HG02798 (cell line): ENCODE results near the gene CARD18.

Source experiments
- ATAC-seq: cut with Tn5 transposase; IDR thresholded peaks from one replicate; pipeline ENCODE4 v1.9.1; 2021; ENCODE audit warnings: mild to moderate bottlenecking; ENCODE audit not compliant: unreplicated experiment, poor library complexity

Gene CARD18

GRCh38 chr11:105139669-105140068 lies at the start of gene CARD18:
CARD18 (minus strand) TSS chr11:105139769; CDS start chr11:105139726, 43 bp downstream.
- ATAC-seq: no peak

- ATAC-seq: no peak
These were observed 44.4 kb upstream of the CARD18 start for GRCh38 chr11:105183987-105184386.

GRCh38 chr11:105183426-105183825 lies 43.9 kb upstream of the CARD18 start:
- no peak for ATAC-seq

- no peak for ATAC-seq
These were observed 42.0 kb upstream of the CARD18 start for GRCh38 chr11:105181521-105181920.

- ATAC-seq: no peak
These were observed 41.5 kb upstream of the CARD18 start for GRCh38 chr11:105181100-105181499.

- ATAC-seq: no peak
These were observed 40.1 kb upstream of the CARD18 start for GRCh38 chr11:105179542-105180278.

GRCh38 chr11:105177658-105178057 lies 38.1 kb upstream of the CARD18 start:
- no peak for ATAC-seq

GRCh38 chr11:105168457-105168856 lies 28.9 kb upstream of the CARD18 start:
- ATAC-seq: no peak

- ATAC-seq: no peak
These were observed 27.7 kb upstream of the CARD18 start for GRCh38 chr11:105167244-105167643.

- ATAC-seq: no peak
These were observed 24.6 kb upstream of the CARD18 start for GRCh38 chr11:105164208-105164607.

- no peak for ATAC-seq
These were observed 22.9 kb upstream of the CARD18 start for GRCh38 chr11:105162506-105162905.

GRCh38 chr11:105158436-105158835 lies 18.9 kb upstream of the CARD18 start:
- no peak for ATAC-seq

GRCh38 chr11:105156720-105157119 lies 17.2 kb upstream of the CARD18 start:
- ATAC-seq: no peak

GRCh38 chr11:105156231-105156630 lies 16.7 kb upstream of the CARD18 start:
- no peak for ATAC-seq

- no peak for ATAC-seq
These were observed 16.1 kb upstream of the CARD18 start for GRCh38 chr11:105155679-105156078.

GRCh38 chr11:105153392-105153791 lies 13.8 kb upstream of the CARD18 start:
- no peak for ATAC-seq

- ATAC-seq: no peak
These were observed 13.0 kb upstream of the CARD18 start for GRCh38 chr11:105152560-105152959.

- ATAC-seq: no peak
These were observed 12.5 kb upstream of the CARD18 start for GRCh38 chr11:105152021-105152512.

GRCh38 chr11:105149477-105149876 lies 9.9 kb upstream of the CARD18 start:
- no peak for ATAC-seq

GRCh38 chr11:105148241-105148640 lies 8.7 kb upstream of the CARD18 start:
- no peak for ATAC-seq

GRCh38 chr11:105144887-105145286 lies 5.3 kb upstream of the CARD18 start:
- no peak for ATAC-seq

- no peak for ATAC-seq
These were observed 2.6 kb upstream of the CARD18 start for GRCh38 chr11:105142167-105142566.
